DOHH2 (cell line): ENCODE measurements around the gene SLC1A4.

ENCODE experiments used
- H3F3A ChIP-seq: fragments of 200-600 bp; sonication (generic), shearing (Covaris generic); 2 replicates; pipeline ENCODE4 v1.6.0; 2016; ENCODE audit warnings: antibody characterized with exemption, mild to moderate bottlenecking; ENCODE audit not compliant: control insufficient read depth, insufficient read depth
- H3K27ac ChIP-seq: fragments of 200-600 bp; sonication (generic); 2 replicates; pipeline ENCODE4 v1.5.1; 2014; ENCODE audit warnings: low read depth, mild to moderate bottlenecking, low read length, moderate library complexity
- H3K27me3 ChIP-seq: fragments of 200-600 bp; sonication (generic); 2 replicates; pipeline ENCODE4 v1.6.1; 2014; ENCODE audit warnings: mild to moderate bottlenecking, low read length, mixed read lengths; ENCODE audit not compliant: control insufficient read depth
- H3K36me3 ChIP-seq: fragments of 200-600 bp; sonication (generic); 2 replicates; pipeline ENCODE4 v1.6.1; 2014; ENCODE audit warnings: mild to moderate bottlenecking, low read length, moderate library complexity, mixed read lengths; ENCODE audit not compliant: control insufficient read depth
- H3K4me1 ChIP-seq: fragments of 200-600 bp; sonication (generic); 2 replicates; pipeline ENCODE4 v1.6.1; 2014; ENCODE audit warnings: mild to moderate bottlenecking, low read length, mixed read lengths; ENCODE audit not compliant: control insufficient read depth
- H3K4me2 ChIP-seq: fragments of 200-600 bp; sonication (generic); 2 replicates; pipeline ENCODE4 v1.6.0; 2014; ENCODE audit warnings: mild to moderate bottlenecking, low read length, moderate library complexity
- H3K4me3 ChIP-seq: fragments of 200-600 bp; sonication (generic); 2 replicates; pipeline ENCODE4 v1.5.1; 2014; ENCODE audit warnings: mild to moderate bottlenecking, low read length, mixed read lengths
- H3K79me2 ChIP-seq: fragments of 200-600 bp; sonication (generic); 2 replicates; pipeline ENCODE4 v1.6.1; 2014; ENCODE audit warnings: mild to moderate bottlenecking, low read length, mixed read lengths; ENCODE audit not compliant: control insufficient read depth
- H3K9me2 ChIP-seq: fragments of 200-600 bp; sonication (generic); replicated peaks from 2 replicates; pipeline ENCODE4 v1.6.1; 2014; ENCODE audit warnings: mild to moderate bottlenecking, low read length, mixed read lengths; ENCODE audit not compliant: control insufficient read depth
- H3K9me3 ChIP-seq: fragments of 200-600 bp; sonication (generic); 2 replicates; pipeline ENCODE4 v1.6.1; 2014; ENCODE audit warnings: antibody characterized with exemption, low read length, mixed read lengths; ENCODE audit not compliant: control insufficient read depth, insufficient read depth
- H4K20me1 ChIP-seq: fragments of 200-600 bp; sonication (generic); 2 replicates; pipeline ENCODE4 v1.6.0; 2014; ENCODE audit warnings: low read depth, mild to moderate bottlenecking, antibody characterized with exemption, low read length, moderate library complexity; ENCODE audit not compliant: control insufficient read depth, insufficient read depth
- CTCF ChIP-seq: fragments of 200-600 bp; sonication (generic); IDR thresholded peaks from one replicate; pipeline ENCODE4 v1.5.1; 2014; ENCODE audit warnings: antibody characterized with exemption, mild to moderate bottlenecking, low read depth, low read length; ENCODE audit not compliant: poor library complexity, severe bottlenecking
- EZH2phosphoT487 ChIP-seq: fragments of 200-600 bp; sonication (generic); IDR thresholded peaks from 2 replicates; pipeline ENCODE4 v1.6.1; 2017; ENCODE audit warnings: borderline replicate concordance, mild to moderate bottlenecking, antibody characterized with exemption, low read length, moderate library complexity, mixed read lengths

The SLC1A4 gene

GRCh38 chr2:64975232-64975821 lies 13.9 kb upstream of the SLC1A4 start:
- Histone ChIP-seq H3K4me2 (no peak overlapping the region), H4K20me1 (no peaks in the 10 kb centered on the region), H3K27ac (no peak overlapping the region)

GRCh38 chr2:64976276-64976675 lies 12.9 kb upstream of the SLC1A4 start:
- Histone ChIP-seq H3K79me2 (no peaks in the 10 kb centered on the region), H3K4me2 (no peak overlapping the region), H3K4me1 (peaks cover 41% of the 10 kb centered on the region), H3F3A (no peaks in the 10 kb centered on the region), H3K27me3 (no peaks in the 10 kb centered on the region), H3K4me3 (no peak overlapping the region), H3K36me3 (no peaks in the 10 kb centered on the region), H3K9me3 (no peaks in the 10 kb centered on the region), H3K9me2 (no peaks in the 10 kb centered on the region), H4K20me1 (no peaks in the 10 kb centered on the region), H3K27ac (no peak overlapping the region)
- TF ChIP-seq EZH2phosphoT487: no peak
- TF ChIP-seq CTCF: no peak

More at GRCh38 chr2:64975232-64975821, 13.9 kb upstream of the SLC1A4 start:
- Histone ChIP-seq H3K27me3 (no peaks in the 10 kb centered on the region), H3K9me2 (no peaks in the 10 kb centered on the region), H3K9me3 (no peaks in the 10 kb centered on the region), H3K36me3 (no peaks in the 10 kb centered on the region), H3K4me1 (peaks cover 39% of the 10 kb centered on the region), H3K4me3 (no peak overlapping the region), H3F3A (no peaks in the 10 kb centered on the region), H3K79me2 (no peaks in the 10 kb centered on the region)
- no peak for TF ChIP-seq CTCF
- TF ChIP-seq EZH2phosphoT487: no peak

- H3K9me3 ChIP-seq: no peaks in the 10 kb centered on the region
- H3K27me3 ChIP-seq: no peaks in the 10 kb centered on the region
- peaks cover 35% of the 10 kb centered on the region for H3K4me1 ChIP-seq
- H3K27ac ChIP-seq: no peak overlapping the region
- H3K4me2 ChIP-seq: no peak overlapping the region
- TF ChIP-seq EZH2phosphoT487 (no peak), CTCF (peak; percentile 64)
- H3K79me2 ChIP-seq: no peaks in the 10 kb centered on the region
- H3K9me2 ChIP-seq: no peaks in the 10 kb centered on the region
- H3K4me3 ChIP-seq: no peak overlapping the region
- no peaks in the 10 kb centered on the region for H4K20me1 ChIP-seq
- H3F3A ChIP-seq: no peaks in the 10 kb centered on the region
- H3K36me3 ChIP-seq: no peaks in the 10 kb centered on the region
Observed at GRCh38 chr2:64978514-64979268, 10.5 kb upstream of the SLC1A4 start.
